Smooth muscle cell (in vitro differentiated cells): ENCODE data around the gene TMEM176B. TPM values are rescaled to one million over a fixed set of nuclear protein-coding genes. Genes with fewer than 3 reads are reported as not detected.
A peak's percentile ranks its signal among the peaks of the same experiment; 100 is the strongest.

Experiments
- DNase-seq: peaks from one replicate; lab custom pipeline; 2025; ENCODE audit not compliant: unreplicated experiment; lab: John Stamatoyannopoulos, UW
- H2AFZ ChIP-seq: fragments of 200-600 bp; sonication (generic); 2 replicates; pipeline ENCODE4 v1.6.0; 2016; ENCODE audit warnings: antibody characterized with exemption, low read depth, mild to moderate bottlenecking
- H3F3A ChIP-seq: fragments of 200-600 bp; sonication (generic); 2 replicates; pipeline ENCODE4 v1.6.0; 2017; ENCODE audit warnings: antibody characterized with exemption, low read depth
- H3K27ac ChIP-seq: fragments of 200-600 bp; sonication (generic); 2 replicates; pipeline ENCODE4 v1.5.1; 2016; ENCODE audit warnings: low read depth, mild to moderate bottlenecking
- H3K27me3 ChIP-seq: fragments of 200-600 bp; sonication (generic); 2 replicates; pipeline ENCODE4 v1.6.1; 2016; ENCODE audit warnings: low read depth, mild to moderate bottlenecking
- H3K36me3 ChIP-seq: fragments of 200-600 bp; sonication (generic); 2 replicates; pipeline ENCODE4 v1.5.1; 2016; ENCODE audit warnings: low read depth
- H3K4me1 ChIP-seq: fragments of 200-600 bp; sonication (generic); 2 replicates; pipeline ENCODE4 v1.5.1; 2016; ENCODE audit warnings: low read depth
- H3K4me2 ChIP-seq: fragments of 200-600 bp; sonication (generic); 2 replicates; pipeline ENCODE4 v1.6.0; 2016; ENCODE audit warnings: mild to moderate bottlenecking
- H3K4me3 ChIP-seq: fragments of 200-600 bp; sonication (generic); 2 replicates; pipeline ENCODE4 v1.5.1; 2016; ENCODE audit warnings: mild to moderate bottlenecking
- H3K79me2 ChIP-seq: fragments of 200-600 bp; sonication (generic); 2 replicates; pipeline ENCODE4 v1.6.0; 2016; ENCODE audit warnings: low read depth, mild to moderate bottlenecking
- H3K9ac ChIP-seq: fragments of 200-600 bp; sonication (generic); 2 replicates; pipeline ENCODE4 v1.6.0; 2016; ENCODE audit warnings: low read depth
- H3K9me3 ChIP-seq: fragments of 200-600 bp; sonication (generic); replicated peaks from 2 replicates; pipeline ENCODE4 v1.5.1; 2016; ENCODE audit warnings: low read depth
- H4K20me1 ChIP-seq: fragments of 200-600 bp; sonication (generic); 2 replicates; pipeline ENCODE4 v1.6.0; 2016; ENCODE audit warnings: low read depth
- WGBS: methylation state at CpG from one replicate; pipeline ENCODE4 v1.1.7; 2016; ENCODE audit warnings: low lambda C conversion rate; 5-methylcytosine and 5-hydroxymethylcytosine counted together
- polyA plus RNA-seq: library from polyadenylated mRNA; unstranded; fragments of >200 nt; fragmentation: Nextera tagmentation; extraction: Ambion mirVana; gene quantifications from 2 replicates; pipeline ENCODE4 v1.2.1, GENCODE V29; 2016
- total RNA-seq: library from RNA; depleted of rRNA; stranded (reverse); fragments of >200 nt; gene quantifications from 2 replicates; pipeline ENCODE4 v1.2.3, GENCODE V29; 2014
- TF ChIP-seq, protein P1 (sequence below): fragments of 200-600 bp; sonication (generic); IDR thresholded peaks from 2 replicates; pipeline ENCODE4 v1.5.1; 2017; ENCODE audit warnings: borderline replicate concordance, mild to moderate bottlenecking, antibody characterized with exemption; ENCODE audit not compliant: insufficient read depth, poor library complexity, severe bottlenecking

TMEM176B gene
- total and polyA plus RNA-seq, 2 experiments from 2014 or later = 52.8 to 108 TPM

DNA sequence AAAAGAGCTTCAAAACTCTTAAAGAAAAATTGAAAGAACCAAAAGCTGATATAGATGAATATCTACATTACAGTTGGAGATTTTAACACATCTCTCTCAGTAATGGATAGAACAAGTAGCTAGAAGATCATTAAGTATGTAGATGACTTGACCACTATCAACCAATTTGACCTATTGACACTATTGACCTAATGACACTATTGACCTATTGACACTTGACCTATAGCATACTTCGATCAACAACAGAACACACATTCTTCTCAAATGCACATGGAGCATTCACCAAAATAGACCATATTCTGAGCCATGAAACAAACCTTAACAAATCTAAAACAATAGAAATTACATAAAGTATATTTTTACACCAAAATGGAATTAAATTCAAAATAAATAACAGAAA, 40.7 kb downstream of the TMEM176B start:
- WGBS = 88% methylated on average over 1 of the region's 1 CpG
- Histone ChIP-seq H3K27ac (no peak overlapping the region), H3K9me3 (no peaks in the 10 kb centered on the region), H3K79me2 (no peaks in the 10 kb centered on the region), H3K36me3 (no peaks in the 10 kb centered on the region), H3K4me3 (no peak overlapping the region), H4K20me1 (no peaks in the 10 kb centered on the region), H3F3A (no peaks in the 10 kb centered on the region), H3K9ac (no peak overlapping the region), H3K4me1 (no peaks in the 10 kb centered on the region), H3K27me3 (peaks cover 4% of the 10 kb centered on the region), H3K4me2 (no peak overlapping the region), H2AFZ (no peak overlapping the region)
- TF ChIP-seq, protein P1, sequence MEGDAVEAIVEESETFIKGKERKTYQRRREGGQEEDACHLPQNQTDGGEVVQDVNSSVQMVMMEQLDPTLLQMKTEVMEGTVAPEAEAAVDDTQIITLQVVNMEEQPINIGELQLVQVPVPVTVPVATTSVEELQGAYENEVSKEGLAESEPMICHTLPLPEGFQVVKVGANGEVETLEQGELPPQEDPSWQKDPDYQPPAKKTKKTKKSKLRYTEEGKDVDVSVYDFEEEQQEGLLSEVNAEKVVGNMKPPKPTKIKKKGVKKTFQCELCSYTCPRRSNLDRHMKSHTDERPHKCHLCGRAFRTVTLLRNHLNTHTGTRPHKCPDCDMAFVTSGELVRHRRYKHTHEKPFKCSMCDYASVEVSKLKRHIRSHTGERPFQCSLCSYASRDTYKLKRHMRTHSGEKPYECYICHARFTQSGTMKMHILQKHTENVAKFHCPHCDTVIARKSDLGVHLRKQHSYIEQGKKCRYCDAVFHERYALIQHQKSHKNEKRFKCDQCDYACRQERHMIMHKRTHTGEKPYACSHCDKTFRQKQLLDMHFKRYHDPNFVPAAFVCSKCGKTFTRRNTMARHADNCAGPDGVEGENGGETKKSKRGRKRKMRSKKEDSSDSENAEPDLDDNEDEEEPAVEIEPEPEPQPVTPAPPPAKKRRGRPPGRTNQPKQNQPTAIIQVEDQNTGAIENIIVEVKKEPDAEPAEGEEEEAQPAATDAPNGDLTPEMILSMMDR = no peak
- no peak for DNase-seq

DNA sequence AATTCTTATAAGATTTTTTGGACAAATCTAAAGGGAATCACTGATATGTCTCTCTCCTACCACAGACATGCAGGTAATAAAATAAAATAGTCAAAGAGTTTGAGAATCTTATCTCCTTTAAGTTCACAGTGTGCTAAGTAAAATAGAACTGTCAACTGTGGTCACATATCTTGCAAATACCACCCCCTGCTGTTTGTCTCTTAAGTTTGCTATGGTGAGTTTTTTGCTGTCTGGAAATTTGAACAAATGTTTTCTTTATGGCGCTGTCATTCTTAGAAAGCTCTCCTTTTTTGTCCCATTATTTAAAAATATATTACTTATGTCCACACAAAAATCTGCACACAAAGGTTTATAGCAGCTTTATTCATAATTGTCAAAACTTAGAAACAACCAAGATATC, 43.3 kb downstream of the TMEM176B start:
- no peak overlapping the region for H3K4me2 ChIP-seq
- peaks cover 4% of the 10 kb centered on the region for H3K27me3 ChIP-seq
- H3K27ac ChIP-seq = no peak overlapping the region
- H3K4me1 ChIP-seq = no peaks in the 10 kb centered on the region
- no peak overlapping the region for H3K4me3 ChIP-seq
- no peak overlapping the region for H2AFZ ChIP-seq
- TF ChIP-seq, protein P1 = peak; percentile 26
- DNase-seq = no peak
- H3K79me2 ChIP-seq = no peaks in the 10 kb centered on the region
- 73% methylated on average over 1 of the region's 1 CpG for WGBS
- no peaks in the 10 kb centered on the region for H3K9me3 ChIP-seq
- H3F3A ChIP-seq = no peaks in the 10 kb centered on the region
- no peak overlapping the region for H3K9ac ChIP-seq
- no peaks in the 10 kb centered on the region for H4K20me1 ChIP-seq
- H3K36me3 ChIP-seq = no peaks in the 10 kb centered on the region

DNA sequence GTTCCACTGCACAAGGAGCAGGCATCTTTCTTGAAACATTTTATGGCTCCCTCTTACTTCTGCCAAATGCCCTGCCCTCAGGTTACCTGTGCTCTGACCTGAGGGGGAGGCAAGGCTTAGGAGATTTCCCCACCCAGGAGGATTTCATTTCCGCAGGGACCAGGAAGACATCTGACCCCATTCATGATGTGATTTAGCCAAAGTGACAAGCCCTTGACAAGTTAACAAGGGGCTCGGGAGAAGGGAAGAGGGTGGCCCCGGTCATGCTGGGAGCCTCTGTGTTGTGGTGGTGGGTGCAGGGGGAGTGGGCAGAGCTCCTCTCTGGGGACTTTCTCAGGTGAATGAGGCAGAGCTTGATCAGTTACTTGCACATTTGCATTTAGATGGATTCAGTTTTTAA, 44.0 kb downstream of the TMEM176B start:
- Histone ChIP-seq H3K36me3 (no peaks in the 10 kb centered on the region), H3K9ac (no peak overlapping the region), H3F3A (no peaks in the 10 kb centered on the region), H3K4me2 (no peak overlapping the region), H3K27ac (no peak overlapping the region), H3K79me2 (no peaks in the 10 kb centered on the region), H3K4me3 (no peak overlapping the region), H3K9me3 (no peaks in the 10 kb centered on the region), H3K27me3 (peaks cover 7% of the 10 kb centered on the region), H2AFZ (no peak overlapping the region), H4K20me1 (no peaks in the 10 kb centered on the region), H3K4me1 (no peaks in the 10 kb centered on the region)
- TF ChIP-seq, protein P1 = no peak
- 71% methylated on average over 3 of the region's 3 CpGs for WGBS
- DNase-seq = no peak

DNA sequence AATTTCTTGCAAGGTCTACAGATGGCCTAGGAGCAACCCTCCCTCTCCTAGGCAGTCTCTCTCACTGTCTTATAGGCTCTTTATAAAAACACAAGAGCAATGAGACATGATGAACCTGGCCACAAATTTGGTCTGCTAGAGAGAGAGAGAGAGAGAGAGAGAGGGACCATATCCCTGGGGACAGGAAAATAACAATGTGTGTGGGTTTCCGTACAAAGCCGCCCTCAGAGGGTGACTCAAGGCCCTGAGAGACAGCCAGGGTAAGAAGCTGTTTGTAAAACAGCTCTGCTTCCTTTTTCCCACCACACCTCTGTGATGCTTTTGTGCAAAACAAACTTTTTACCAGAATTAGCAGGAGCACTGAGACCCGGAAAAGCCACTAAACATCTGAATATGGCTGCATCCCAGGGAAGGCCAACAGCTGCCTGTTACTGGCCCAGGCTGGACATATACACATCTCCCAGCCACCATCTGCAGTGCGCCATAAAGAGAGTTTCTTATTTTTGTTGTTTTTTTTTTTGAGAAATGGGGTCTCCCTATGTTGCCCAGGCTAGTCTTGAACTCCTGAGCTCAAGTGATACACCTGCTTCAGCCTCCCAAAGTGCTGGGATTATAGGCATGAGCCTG, 44.6 kb downstream of the TMEM176B start:
- TF ChIP-seq, protein P1 = no peak
- Histone ChIP-seq H3K79me2 (no peaks in the 10 kb centered on the region), H3K4me3 (no peak overlapping the region), H4K20me1 (no peaks in the 10 kb centered on the region), H2AFZ (no peak overlapping the region), H3F3A (no peaks in the 10 kb centered on the region), H3K27me3 (peaks cover 12% of the 10 kb centered on the region), H3K27ac (no peak overlapping the region), H3K9ac (no peak overlapping the region), H3K9me3 (no peaks in the 10 kb centered on the region), H3K4me1 (no peaks in the 10 kb centered on the region), H3K4me2 (no peak overlapping the region), H3K36me3 (no peaks in the 10 kb centered on the region)
- DNase-seq = no peak
- 71% methylated on average over 4 of the region's 4 CpGs for WGBS
